Measurements from ENCODE around the gene IFIT2. TPM values are rescaled to one million over a fixed set of nuclear protein-coding genes. Genes with fewer than 3 reads are reported as not detected.

Gene IFIT2
- total and polyA plus RNA-seq, 2 donors (not counting 3 experiments of a cell fraction or from before 2014, with no cell fraction given): 0.23 to 1.4 TPM

DNA sequence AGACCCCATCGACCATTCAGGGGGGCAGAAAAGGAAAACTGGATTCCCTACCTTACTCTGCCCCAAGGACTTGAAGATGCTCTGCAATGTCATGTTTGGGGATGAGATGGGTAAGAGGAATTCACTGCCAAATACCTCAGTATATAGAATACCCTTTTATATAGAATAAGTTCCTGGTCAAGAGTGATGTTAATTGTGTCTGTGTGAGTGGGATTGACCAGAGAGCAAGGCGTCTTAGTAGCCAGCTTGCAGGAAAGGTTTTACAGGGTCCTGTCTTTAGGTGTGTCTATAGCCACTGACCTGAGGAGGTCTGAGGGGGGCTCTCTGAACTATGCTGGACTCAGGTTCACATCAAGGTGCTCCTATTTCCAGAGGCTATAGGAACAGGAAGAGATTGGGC lies 27.3 kb downstream of the IFIT2 start:
- peaks cover 21% of the 10 kb centered on the region for H3K4me1 ChIP-seq (ENCODE audit: control insufficient read depth, extremely low read depth, insufficient read depth, low read length)
- TF ChIP-seq MYC (IDR thresholded peaks at IDR 0.05; ENCODE audit: low read depth, low read length): no peak
- TF ChIP-seq, protein P1, sequence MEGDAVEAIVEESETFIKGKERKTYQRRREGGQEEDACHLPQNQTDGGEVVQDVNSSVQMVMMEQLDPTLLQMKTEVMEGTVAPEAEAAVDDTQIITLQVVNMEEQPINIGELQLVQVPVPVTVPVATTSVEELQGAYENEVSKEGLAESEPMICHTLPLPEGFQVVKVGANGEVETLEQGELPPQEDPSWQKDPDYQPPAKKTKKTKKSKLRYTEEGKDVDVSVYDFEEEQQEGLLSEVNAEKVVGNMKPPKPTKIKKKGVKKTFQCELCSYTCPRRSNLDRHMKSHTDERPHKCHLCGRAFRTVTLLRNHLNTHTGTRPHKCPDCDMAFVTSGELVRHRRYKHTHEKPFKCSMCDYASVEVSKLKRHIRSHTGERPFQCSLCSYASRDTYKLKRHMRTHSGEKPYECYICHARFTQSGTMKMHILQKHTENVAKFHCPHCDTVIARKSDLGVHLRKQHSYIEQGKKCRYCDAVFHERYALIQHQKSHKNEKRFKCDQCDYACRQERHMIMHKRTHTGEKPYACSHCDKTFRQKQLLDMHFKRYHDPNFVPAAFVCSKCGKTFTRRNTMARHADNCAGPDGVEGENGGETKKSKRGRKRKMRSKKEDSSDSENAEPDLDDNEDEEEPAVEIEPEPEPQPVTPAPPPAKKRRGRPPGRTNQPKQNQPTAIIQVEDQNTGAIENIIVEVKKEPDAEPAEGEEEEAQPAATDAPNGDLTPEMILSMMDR (IDR thresholded peaks at IDR 0.05; ENCODE audit: extremely low read depth in 1 of 2, insufficient read depth in 1 of 2, low read depth in 1 of 2, low read length in 2 of 2): no peak
- no peak for TF ChIP-seq FOS (IDR thresholded peaks at IDR 0.05; ENCODE audit: borderline replicate concordance, insufficient read depth, low read length)
- no peak for TF ChIP-seq GATA2 (IDR thresholded peaks at IDR 0.05; ENCODE audit: insufficient read depth, insufficient read length, low read depth, low read length)
- TF ChIP-seq, protein P2, sequence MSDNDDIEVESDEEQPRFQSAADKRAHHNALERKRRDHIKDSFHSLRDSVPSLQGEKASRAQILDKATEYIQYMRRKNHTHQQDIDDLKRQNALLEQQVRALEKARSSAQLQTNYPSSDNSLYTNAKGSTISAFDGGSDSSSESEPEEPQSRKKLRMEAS (IDR thresholded peaks at IDR 0.05; ENCODE audit: insufficient read depth, insufficient read length): no peak
- TF ChIP-seq POLR2AphosphoS5 (IDR thresholded peaks at IDR 0.05; ENCODE audit: insufficient read depth, low read depth, low read length): no peak
- TF ChIP-seq EZH2 (IDR thresholded peaks at IDR 0.05; ENCODE audit: borderline replicate concordance, low read depth, low read length, severe bottlenecking): no peak
- TF ChIP-seq POLR2A (IDR thresholded peaks at IDR 0.05; ENCODE audit: low read depth, low read length): no peak
- TF ChIP-seq JUN (IDR thresholded peaks at IDR 0.05; ENCODE audit: borderline replicate concordance, insufficient read depth, insufficient read length, low read depth): no peak
- H3K4me2 ChIP-seq (ENCODE audit: insufficient read depth, low read length): no peak overlapping the region
- H3K9me1 ChIP-seq (replicated peaks; ENCODE audit: control insufficient read depth, extremely low read depth, insufficient read depth, low read length): no peaks in the 10 kb centered on the region
- BruUV-seq (replicated peaks): no TSS peak
- POLR2A ChIA-PET: no interaction called here
- H3K36me3 ChIP-seq (ENCODE audit: control insufficient read depth in 2 of 2, extremely low read depth in 1 of 2, insufficient read depth in 2 of 2, low read length in 2 of 2): no peaks in the 10 kb centered on the region
- dilution Hi-C loops (cut with MboI; ENCODE audit: extremely low pct_ligation_motif_present, low sequenced_read_pairs): no loop called here
- intact Hi-C loops (cut with micrococcal nuclease): loop anchor here (2.0 to 5.0 kb wide), 3 partner anchors 28 to 212 kb away; partner anchors contain the start of gene IFIT5
- no peak overlapping the region for H3K9ac ChIP-seq (replicated peaks; ENCODE audit: extremely low read depth, insufficient read depth, low read length)
- CTCF ChIA-PET: interaction anchor here (1.7 kb wide), 1 partner anchor 19 kb away, joined by 6 read pairs; no protein-coding TSS in a partner anchor
- FAIRE-seq: no peak
- H4K20me1 ChIP-seq (replicated peaks; ENCODE audit: control insufficient read depth, extremely low read depth, insufficient read depth, low read length): no peaks in the 10 kb centered on the region
- no peaks in the 10 kb centered on the region for H3K27me3 ChIP-seq (ENCODE audit: control insufficient read depth in 2 of 2, insufficient read depth in 2 of 2, low read length in 2 of 2)
- no peak overlapping the region for H2AFZ ChIP-seq (ENCODE audit: low read depth, low read length)
- DNase-seq (ENCODE audit: low read depth, low spot score): no peak
- H3K9me3 ChIP-seq (replicated peaks; ENCODE audit: control insufficient read depth, insufficient read depth, low read length): no peaks in the 10 kb centered on the region
- no peak overlapping the region for H3K4me3 ChIP-seq (replicated peaks in 1 of 3; ENCODE audit: insufficient read depth in 1 of 3, low read depth in 1 of 3, low read length in 3 of 3)
- H3K27ac ChIP-seq (ENCODE audit: insufficient read depth, low read depth, low read length): no peak overlapping the region
- no peaks in the 10 kb centered on the region for H3K79me2 ChIP-seq (ENCODE audit: control insufficient read depth, insufficient read depth, low read length)

All from endothelial cell of umbilical vein (primary cell).